Measurements from ENCODE around the gene RPAP2. TPM values are rescaled to one million over a fixed set of nuclear protein-coding genes. Genes with fewer than 3 reads are reported as not detected.

Gene RPAP2
- total and polyA plus RNA-seq, 2 of the 8 experiments (the other 6 are each of a cell fraction or from before 2014, with no cell fraction given) = 7.9 to 28.4 TPM

DNA sequence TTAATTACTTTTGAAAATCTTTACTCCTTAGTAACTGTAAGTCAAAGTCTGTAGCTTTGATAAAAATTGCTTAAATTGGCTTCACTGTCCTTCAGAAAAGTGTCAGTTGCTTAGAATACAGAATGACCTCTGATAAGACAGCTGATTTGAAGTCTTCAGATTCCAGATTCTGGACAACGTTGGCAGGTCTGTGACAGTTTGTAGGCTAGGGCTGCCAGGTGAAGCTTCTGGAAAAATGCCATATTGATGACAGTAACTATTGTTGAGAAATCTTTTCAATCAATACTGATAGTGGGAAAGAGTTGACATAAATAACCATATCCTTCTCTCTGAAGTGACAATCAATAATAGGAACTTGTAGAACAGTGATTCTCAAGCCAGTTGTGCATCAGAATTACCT, 41.3 kb downstream of the RPAP2 start:
- no peak overlapping the region for H3K4me3 ChIP-seq (ENCODE audit: extremely low read depth in 1 of 4, insufficient read depth in 2 of 4, low read depth in 3 of 4, low read length in 4 of 4)
- no peak overlapping the region for H3K4me2 ChIP-seq (ENCODE audit: insufficient read depth in 1 of 2, low read depth in 2 of 2, low read length in 2 of 2)
- H3K9me3 ChIP-seq (ENCODE audit: insufficient read depth in 2 of 2, low read depth in 1 of 2, low read length in 1 of 2) = no peaks in the 10 kb centered on the region
- H4K20me1 ChIP-seq (replicated peaks in 1 of 2; ENCODE audit: control insufficient read depth in 1 of 2, insufficient read depth in 2 of 2, low read length in 2 of 2) = no peaks in the 10 kb centered on the region
- H2BK120ac ChIP-seq (replicated peaks; ENCODE audit: low read depth, low read length) = no peak overlapping the region
- ChIA-PET CTCF (ENCODE audit: partially characterized antibody) (interaction anchor here (1.3 kb wide), 1 partner anchor 11 kb away, joined by 3 read pairs; no protein-coding TSS in a partner anchor), POLR2A (ENCODE audit: partially characterized antibody) (interaction anchor here (1.1 kb wide), 1 partner anchor 444 kb away, joined by 3 read pairs; the partner anchor contains the start of gene EVI5)
- no peak overlapping the region for H3K27ac ChIP-seq (ENCODE audit: low read depth, low read length)
- no peak overlapping the region for H4K5ac ChIP-seq (ENCODE audit: insufficient read length, low read depth, low read length)
- H3K23me2 ChIP-seq (ENCODE audit: low read depth, low read length) = no peaks in the 10 kb centered on the region
- no peak overlapping the region for H4K91ac ChIP-seq (replicated peaks; ENCODE audit: insufficient read length, low read length)
- H2BK5ac ChIP-seq (ENCODE audit: low read depth, low read length) = no peak overlapping the region
- no peak overlapping the region for H2AFZ ChIP-seq (ENCODE audit: low read length)
- no peak overlapping the region for H3K14ac ChIP-seq (ENCODE audit: insufficient read length)
- no peaks in the 10 kb centered on the region for H3K27me3 ChIP-seq (replicated peaks in 1 of 4; ENCODE audit: control insufficient read depth in 3 of 4, extremely low read depth in 1 of 4, insufficient read depth in 3 of 4, low read length in 3 of 4)
- H3K36me3 ChIP-seq (ENCODE audit: control insufficient read depth in 2 of 4, insufficient read depth in 4 of 4, low read length in 3 of 4) = peaks cover 0 to 13% (median under 1%) of the 10 kb centered on the region in 4 experiments; a peak in 4 of 8 replicates
- no peaks in the 10 kb centered on the region for H3K79me2 ChIP-seq (ENCODE audit: control insufficient read depth in 1 of 2, insufficient read depth in 2 of 2, low read length in 2 of 2)
- H2BK12ac ChIP-seq (ENCODE audit: low read depth, low read length) = no peak overlapping the region
- no peak overlapping the region for H3K4ac ChIP-seq (replicated peaks; ENCODE audit: insufficient read length, low read depth, low read length)
- 95% methylated on average over 1 of the region's 1 CpG; no CpG with 5 or more reads in 1 of the 2 experiments for WGBS, 2 experiments (ENCODE audit: extremely low coverage in 1 of 2, insufficient coverage in 1 of 2, insufficient read length in 1 of 2, insufficient replicate concordance in 2 of 2, low coverage in 1 of 2, low lambda C conversion rate in 2 of 2, missing lambda C conversion rate in 1 of 2)
- no peak overlapping the region for H2BK15ac ChIP-seq (ENCODE audit: low read length)
- no peak for FAIRE-seq
- H3K56ac ChIP-seq (replicated peaks; ENCODE audit: insufficient read length, low read depth, low read length) = no peak overlapping the region
- no peak overlapping the region for H3K9ac ChIP-seq (replicated peaks in 1 of 4; ENCODE audit: extremely low read depth in 1 of 4, low read depth in 3 of 4, low read length in 3 of 4)
- H3K23ac ChIP-seq (ENCODE audit: insufficient read length) = no peak overlapping the region
- H2AK5ac ChIP-seq (ENCODE audit: low read depth, low read length) = no peak overlapping the region
- no peaks in the 10 kb centered on the region for H3K4me1 ChIP-seq (replicated peaks in 1 of 4; ENCODE audit: control insufficient read depth in 3 of 4, insufficient read depth in 4 of 4, low read length in 3 of 4)
- H3K18ac ChIP-seq (ENCODE audit: extremely low read depth, low read length) = no peak overlapping the region
- H4K8ac ChIP-seq (ENCODE audit: extremely low read depth, insufficient read depth, low read length) = no peak overlapping the region
- no peak overlapping the region for H2BK20ac ChIP-seq (ENCODE audit: low read length)
- DNase-seq (ENCODE audit: low read depth in 1 of 2, low spot score in 2 of 2) = no peak
- no peaks in the 10 kb centered on the region for H3K79me1 ChIP-seq (ENCODE audit: low read depth, low read length)
- TF ChIP-seq CBX5 (IDR thresholded peaks at IDR 0.05; ENCODE audit: low read depth, low read length) (no peak), TBP (IDR thresholded peaks at IDR 0.05; ENCODE audit: low read depth, low read length) (no peak), MAFK (IDR thresholded peaks at IDR 0.05; ENCODE audit: low read depth, low read length) (no peak), JUND (IDR thresholded peaks at IDR 0.05; ENCODE audit: low read length) (no peak), SIN3A (conservative IDR thresholded peaks at IDR 0.05 in 1 of 2, IDR thresholded peaks at IDR 0.05 in 1 of 2; ENCODE audit: low read depth in 1 of 2, low read length in 2 of 2) (no peak), EZH2 (IDR thresholded peaks at IDR 0.05; ENCODE audit: low read depth, low read length, severe bottlenecking) (no peak), BACH1 (IDR thresholded peaks at IDR 0.05; ENCODE audit: low read length) (no peak), TCF12 (IDR thresholded peaks at IDR 0.05; ENCODE audit: low read depth, low read length) (no peak), RBBP5 (IDR thresholded peaks at IDR 0.05; ENCODE audit: borderline replicate concordance, low read depth, low read length) (no peak), KDM4A (IDR thresholded peaks at IDR 0.05; ENCODE audit: low read depth, low read length, severe bottlenecking) (no peak)
- TF ChIP-seq, protein P1, sequence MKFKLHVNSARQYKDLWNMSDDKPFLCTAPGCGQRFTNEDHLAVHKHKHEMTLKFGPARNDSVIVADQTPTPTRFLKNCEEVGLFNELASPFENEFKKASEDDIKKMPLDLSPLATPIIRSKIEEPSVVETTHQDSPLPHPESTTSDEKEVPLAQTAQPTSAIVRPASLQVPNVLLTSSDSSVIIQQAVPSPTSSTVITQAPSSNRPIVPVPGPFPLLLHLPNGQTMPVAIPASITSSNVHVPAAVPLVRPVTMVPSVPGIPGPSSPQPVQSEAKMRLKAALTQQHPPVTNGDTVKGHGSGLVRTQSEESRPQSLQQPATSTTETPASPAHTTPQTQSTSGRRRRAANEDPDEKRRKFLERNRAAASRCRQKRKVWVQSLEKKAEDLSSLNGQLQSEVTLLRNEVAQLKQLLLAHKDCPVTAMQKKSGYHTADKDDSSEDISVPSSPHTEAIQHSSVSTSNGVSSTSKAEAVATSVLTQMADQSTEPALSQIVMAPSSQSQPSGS (IDR thresholded peaks at IDR 0.05; ENCODE audit: low read length) = no peak
- TF ChIP-seq, protein P2, sequence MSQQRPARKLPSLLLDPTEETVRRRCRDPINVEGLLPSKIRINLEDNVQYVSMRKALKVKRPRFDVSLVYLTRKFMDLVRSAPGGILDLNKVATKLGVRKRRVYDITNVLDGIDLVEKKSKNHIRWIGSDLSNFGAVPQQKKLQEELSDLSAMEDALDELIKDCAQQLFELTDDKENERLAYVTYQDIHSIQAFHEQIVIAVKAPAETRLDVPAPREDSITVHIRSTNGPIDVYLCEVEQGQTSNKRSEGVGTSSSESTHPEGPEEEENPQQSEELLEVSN (IDR thresholded peaks at IDR 0.05) = no peak

All from H1 (cell line).